Liver (tissue), 9 donors: ENCODE data around the gene SCN1B. TPM values are rescaled to one million over a fixed set of nuclear protein-coding genes. Genes with fewer than 3 reads are reported as not detected.
A peak's percentile ranks its signal among the peaks of the same experiment; 100 is the strongest.

ENCODE experiments used
- DNase-seq: peaks from one replicate; pipeline ENCODE4 v3.0.0-alpha.2; 2017; ENCODE audit warnings: low spot score
- H3K27ac ChIP-seq, 2 donors: one replicate each; pipeline ENCODE4 v1.7.0; 2013; ENCODE audit warnings: inconsistent platforms in 2 of 2, low read length in 2 of 2, control low read depth in 1 of 2, low read depth in 1 of 2, mild to moderate bottlenecking in 1 of 2
- H3K27me3 ChIP-seq, 4 donors: one replicate each; pipeline versions ENCODE4 v1.6.1 to v1.7.0; 2013; ENCODE audit warnings: low read length in 3 of 4, inconsistent platforms in 1 of 4, mild to moderate bottlenecking in 1 of 4, moderate library complexity in 1 of 4; ENCODE audit not compliant: control insufficient read depth in 4 of 4, insufficient read depth in 4 of 4
- H3K36me3 ChIP-seq, 4 donors: one replicate each; pipeline versions ENCODE4 v1.6.1 to v1.7.0; 2013; ENCODE audit warnings: low read length in 3 of 4, mild to moderate bottlenecking in 3 of 4, low read depth in 1 of 4, moderate library complexity in 1 of 4; ENCODE audit not compliant: control insufficient read depth in 4 of 4, insufficient read depth in 3 of 4
- H3K4me1 ChIP-seq, 4 donors: one replicate each; pipeline versions ENCODE4 v1.6.1 to v1.7.0; 2013; ENCODE audit warnings: low read length in 3 of 4, mild to moderate bottlenecking in 3 of 4, moderate library complexity in 1 of 4; ENCODE audit not compliant: control insufficient read depth in 4 of 4, insufficient read depth in 4 of 4
- H3K4me3 ChIP-seq, 3 donors: one replicate each; pipeline versions ENCODE4 v1.6.1 to v1.7.0; 2013; ENCODE audit warnings: low read length in 3 of 3, control low read depth in 1 of 3, low read depth in 1 of 3, mild to moderate bottlenecking in 1 of 3
- H3K9ac ChIP-seq, 2 donors: one replicate each; pipeline ENCODE4 v1.7.0; 2013; ENCODE audit warnings: low read length in 2 of 2, mild to moderate bottlenecking in 2 of 2, moderate library complexity in 2 of 2, control low read depth in 1 of 2, low read depth in 1 of 2
- H3K9me3 ChIP-seq, 4 donors: one replicate each; pipeline versions ENCODE4 v1.6.1 to v1.7.0; 2013; ENCODE audit warnings: low read length in 3 of 4; ENCODE audit not compliant: control insufficient read depth in 4 of 4
- ATF3 ChIP-seq: IDR thresholded peaks from 2 replicates; pipeline ENCODE4 v1.6.1; 2016; ENCODE audit warnings: antibody characterized with exemption
- CTCF ChIP-seq: fragments of 150-350 bp; IDR thresholded peaks from 2 replicates; pipeline ENCODE4 v1.5.1; 2017; ENCODE audit warnings: improper control_type of control experiment, low read depth, low read length; ENCODE audit not compliant: missing input control
- EGR1 ChIP-seq, 2 donors: IDR thresholded peaks; 2 replicates each; pipeline ENCODE4 v1.6.1; 2016 to 2018; ENCODE audit warnings: antibody characterized with exemption in 2 of 2, low read depth in 2 of 2
- FOXA1 ChIP-seq: IDR thresholded peaks from 2 replicates; pipeline ENCODE4 v1.6.1; 2016; ENCODE audit warnings: antibody characterized with exemption
- FOXA2 ChIP-seq: IDR thresholded peaks from 2 replicates; pipeline ENCODE4 v1.6.1; 2016; ENCODE audit warnings: antibody characterized with exemption
- GABPA ChIP-seq, 2 donors: IDR thresholded peaks in 1 of 2; conservative IDR thresholded peaks in 1 of 2; 2 replicates each; pipeline ENCODE4 v1.6.1; 2016; ENCODE audit warnings: antibody characterized with exemption in 2 of 2, mild to moderate bottlenecking in 1 of 2, moderate library complexity in 1 of 2
- HNF4A ChIP-seq, 2 donors: conservative IDR thresholded peaks; 2 replicates each; pipeline ENCODE4 v1.6.1; 2016; ENCODE audit warnings: antibody characterized with exemption in 2 of 2, mild to moderate bottlenecking in 2 of 2
- HNF4G ChIP-seq: IDR thresholded peaks from 2 replicates; pipeline ENCODE4 v1.6.1; 2016; ENCODE audit warnings: antibody characterized with exemption
- JUND ChIP-seq, 2 donors: IDR thresholded peaks; 2 replicates each; pipeline ENCODE4 v1.6.1; 2016; ENCODE audit warnings: antibody characterized with exemption in 2 of 2
- MAX ChIP-seq: IDR thresholded peaks from 2 replicates; pipeline ENCODE4 v1.6.1; 2016; ENCODE audit warnings: antibody characterized with exemption
- NR2F2 ChIP-seq: IDR thresholded peaks from 2 replicates; pipeline ENCODE4 v1.6.1; 2016; ENCODE audit warnings: antibody characterized with exemption
- RAD21 ChIP-seq, 2 donors: IDR thresholded peaks; 2 replicates each; pipeline ENCODE4 v1.6.1; 2016; ENCODE audit warnings: antibody characterized with exemption in 2 of 2, mild to moderate bottlenecking in 2 of 2
- RXRA ChIP-seq, 2 donors: IDR thresholded peaks; 2 replicates each; pipeline ENCODE4 v1.6.1; 2017 to 2018; ENCODE audit warnings: antibody characterized with exemption in 2 of 2, mild to moderate bottlenecking in 1 of 2
- SP1 ChIP-seq: IDR thresholded peaks from 2 replicates; pipeline ENCODE4 v1.6.1; 2018; ENCODE audit warnings: antibody characterized with exemption, mild to moderate bottlenecking
- TAF1 ChIP-seq: conservative IDR thresholded peaks from 2 replicates; pipeline ENCODE4 v1.6.1; 2016; ENCODE audit warnings: antibody characterized with exemption, mild to moderate bottlenecking
- YY1 ChIP-seq: IDR thresholded peaks from 2 replicates; pipeline ENCODE4 v1.6.1; 2016; ENCODE audit warnings: antibody characterized with exemption, mild to moderate bottlenecking
- WGBS: extraction: QIAGEN DNeasy Blood & Tissue Kit; methylation state at CpG from one replicate; pipeline ENCODE4 v1.1.7; 2013; 5-methylcytosine and 5-hydroxymethylcytosine counted together
- polyA plus RNA-seq, 2 donors: library from polyadenylated mRNA; stranded (reverse) in 1 of 2; unstranded in 1 of 2; fragments of 200-250 nt in 1 of 2; fragments of >200 nt in 1 of 2; fragmentation: Nextera tagmentation in 1 of 2; extraction: Ambion mirVana in 1 of 2; gene quantifications; one replicate each; pipeline versions ENCODE4 v1.2.1 to v1.2.3, GENCODE V29; 2013 to 2015
- total RNA-seq, 2 donors: library from RNA; depleted of rRNA; stranded (reverse); fragments of >200 nt; gene quantifications; one replicate each; pipeline ENCODE4 v1.2.3, GENCODE V29; 2014
- TF ChIP-seq, protein P1 (sequence below): IDR thresholded peaks from 2 replicates; pipeline ENCODE4 v1.6.1; 2016; ENCODE audit warnings: antibody characterized with exemption, mild to moderate bottlenecking
- donor health status: healthy.
- donor health status: healthy.
- donor health status: healthy.
- donor health status: healthy.
- donor health status: healthy.

The SCN1B gene
- total and polyA plus RNA-seq, 4 donors: 1.6 to 5.8 (median 3.4) TPM

DNA sequence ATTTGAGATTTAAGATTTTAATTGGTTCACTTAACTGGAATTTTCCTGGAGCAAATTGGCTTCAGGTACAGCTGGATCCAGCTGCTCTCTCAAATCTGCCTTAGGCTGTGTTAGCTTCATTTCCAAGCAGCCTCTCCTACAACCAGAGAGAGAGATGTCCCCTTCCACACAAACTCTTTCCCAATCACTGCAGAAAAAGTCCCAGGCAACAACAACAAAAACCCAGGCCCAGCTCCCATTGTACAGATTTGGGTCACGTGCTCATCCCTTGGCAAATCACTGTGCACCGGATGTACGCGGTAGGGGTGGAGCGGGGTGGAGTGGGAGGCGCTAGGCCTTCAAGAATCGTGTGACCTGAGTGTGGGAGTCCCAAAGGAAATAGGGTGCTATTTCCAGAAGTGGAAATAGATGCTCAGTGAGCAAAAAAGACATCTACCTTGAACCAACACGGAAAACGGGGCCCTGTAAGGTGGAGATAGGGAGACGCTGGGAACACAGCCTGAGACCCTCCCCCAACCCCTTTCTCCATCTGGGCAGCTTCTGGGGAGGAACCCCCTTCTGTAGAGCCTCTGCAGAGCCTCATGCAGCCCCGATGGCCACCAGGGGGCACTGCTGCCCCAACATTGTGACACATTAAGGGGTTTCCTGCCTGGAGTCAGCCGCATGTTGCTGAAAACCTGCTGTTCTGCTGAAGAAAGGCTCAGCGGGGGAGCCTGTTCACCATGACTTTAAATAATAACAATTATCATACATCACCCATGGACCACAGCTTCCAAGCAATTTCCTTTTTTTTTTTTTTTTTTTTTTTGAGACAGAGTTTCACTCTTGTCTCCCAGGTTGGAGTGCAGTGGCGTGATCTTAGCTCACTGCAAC, 36.7 kb downstream of the SCN1B start:
- Histone ChIP-seq H3K36me3 (peaks cover 0 to 2% (median 0%) of the 10 kb centered on the region in 4 donors), H3K27me3 (no peaks in the 10 kb centered on the region), H3K9ac (no peak overlapping the region), H3K9me3 (peaks cover 0 to 6% (median 2%) of the 10 kb centered on the region in 4 donors), H3K4me3 (no peak overlapping the region), H3K27ac (peak overlapping the region; percentile 42 to 68), H3K4me1 (peaks cover 0 to 3% (median 0%) of the 10 kb centered on the region in 4 donors)
- WGBS: 14% methylated on average over 14 of the region's 14 CpGs
- peak; percentile 34 for TF ChIP-seq SP1
- peak; percentile 15 to 55 for TF ChIP-seq RXRA (IDR thresholded peaks at IDR 0.05)
- TF ChIP-seq EGR1 (IDR thresholded peaks at IDR 0.05; ENCODE audit: low read depth in 2 of 2): no peak
- TF ChIP-seq FOXA1: no peak
- TF ChIP-seq RAD21 (IDR thresholded peaks at IDR 0.05): peak; percentile 89 to 91
- peak; percentile 90 for TF ChIP-seq CTCF
- TF ChIP-seq JUND (IDR thresholded peaks at IDR 0.05): peak in 1 of 2 donors; percentile 8
- TF ChIP-seq TAF1: no peak
- TF ChIP-seq YY1: peak; percentile 36
- peak; percentile 38 to 79 for TF ChIP-seq GABPA (IDR thresholded peaks at IDR 0.05 in 1 of 2, conservative IDR thresholded peaks at IDR 0.05 in 1 of 2)
- DNase-seq: peak; percentile 88

GRCh38 chr19:35068941-35069634, 38.8 kb downstream of the SCN1B start:
- Histone ChIP-seq H3K27me3 (no peaks in the 10 kb centered on the region), H3K4me3 (no peak overlapping the region), H3K36me3 (no peaks in the 10 kb centered on the region), H3K27ac (no peak overlapping the region), H3K9ac (no peak overlapping the region), H3K4me1 (peaks cover 0 to 3% (median 0%) of the 10 kb centered on the region in 4 donors), H3K9me3 (peaks cover 0 to 6% (median 2%) of the 10 kb centered on the region in 4 donors)
- WGBS: 82% methylated on average over 10 of the region's 10 CpGs
- no peak for TF ChIP-seq YY1
- TF ChIP-seq CTCF: no peak
- no peak for TF ChIP-seq TAF1
- no peak for TF ChIP-seq FOXA2
- no peak for TF ChIP-seq MAX
- TF ChIP-seq EGR1 (IDR thresholded peaks at IDR 0.05; ENCODE audit: low read depth in 2 of 2): no peak
- no peak for TF ChIP-seq RAD21 (IDR thresholded peaks at IDR 0.05)
- no peak for TF ChIP-seq JUND (IDR thresholded peaks at IDR 0.05)
- TF ChIP-seq SP1: no peak
- TF ChIP-seq, protein P1, sequence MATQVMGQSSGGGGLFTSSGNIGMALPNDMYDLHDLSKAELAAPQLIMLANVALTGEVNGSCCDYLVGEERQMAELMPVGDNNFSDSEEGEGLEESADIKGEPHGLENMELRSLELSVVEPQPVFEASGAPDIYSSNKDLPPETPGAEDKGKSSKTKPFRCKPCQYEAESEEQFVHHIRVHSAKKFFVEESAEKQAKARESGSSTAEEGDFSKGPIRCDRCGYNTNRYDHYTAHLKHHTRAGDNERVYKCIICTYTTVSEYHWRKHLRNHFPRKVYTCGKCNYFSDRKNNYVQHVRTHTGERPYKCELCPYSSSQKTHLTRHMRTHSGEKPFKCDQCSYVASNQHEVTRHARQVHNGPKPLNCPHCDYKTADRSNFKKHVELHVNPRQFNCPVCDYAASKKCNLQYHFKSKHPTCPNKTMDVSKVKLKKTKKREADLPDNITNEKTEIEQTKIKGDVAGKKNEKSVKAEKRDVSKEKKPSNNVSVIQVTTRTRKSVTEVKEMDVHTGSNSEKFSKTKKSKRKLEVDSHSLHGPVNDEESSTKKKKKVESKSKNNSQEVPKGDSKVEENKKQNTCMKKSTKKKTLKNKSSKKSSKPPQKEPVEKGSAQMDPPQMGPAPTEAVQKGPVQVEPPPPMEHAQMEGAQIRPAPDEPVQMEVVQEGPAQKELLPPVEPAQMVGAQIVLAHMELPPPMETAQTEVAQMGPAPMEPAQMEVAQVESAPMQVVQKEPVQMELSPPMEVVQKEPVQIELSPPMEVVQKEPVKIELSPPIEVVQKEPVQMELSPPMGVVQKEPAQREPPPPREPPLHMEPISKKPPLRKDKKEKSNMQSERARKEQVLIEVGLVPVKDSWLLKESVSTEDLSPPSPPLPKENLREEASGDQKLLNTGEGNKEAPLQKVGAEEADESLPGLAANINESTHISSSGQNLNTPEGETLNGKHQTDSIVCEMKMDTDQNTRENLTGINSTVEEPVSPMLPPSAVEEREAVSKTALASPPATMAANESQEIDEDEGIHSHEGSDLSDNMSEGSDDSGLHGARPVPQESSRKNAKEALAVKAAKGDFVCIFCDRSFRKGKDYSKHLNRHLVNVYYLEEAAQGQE: no peak
- no peak for TF ChIP-seq HNF4G
- TF ChIP-seq RXRA (IDR thresholded peaks at IDR 0.05): no peak
- TF ChIP-seq GABPA (IDR thresholded peaks at IDR 0.05 in 1 of 2, conservative IDR thresholded peaks at IDR 0.05 in 1 of 2): no peak
- no peak for TF ChIP-seq HNF4A (conservative IDR thresholded peaks at IDR 0.05)
- TF ChIP-seq NR2F2: no peak
- TF ChIP-seq ATF3: no peak
- TF ChIP-seq FOXA1: no peak
- DNase-seq: no peak
